GM12878 (cell line): ENCODE data around the gene MCCD1. TPM values are rescaled to one million over a fixed set of nuclear protein-coding genes. Genes with fewer than 3 reads are reported as not detected.

ENCODE experiments used
- IRF4 ChIP-seq: IDR thresholded peaks from 2 replicates; pipeline ENCODE4 v1.6.1; 2011; ENCODE audit warnings: low read depth, low read length
- KDM1A ChIP-seq: fragments of 200-600 bp; sonication (generic); IDR thresholded peaks from 2 replicates; pipeline ENCODE4 v1.6.1; 2016; ENCODE audit warnings: borderline replicate concordance
- LARP7 ChIP-seq: fragments of 450-650 bp; IDR thresholded peaks from 2 replicates; pipeline ENCODE4 v1.6.1; 2017; ENCODE audit warnings: mild to moderate bottlenecking
- MTA2 ChIP-seq: fragments of 450-650 bp; IDR thresholded peaks from 2 replicates; pipeline ENCODE4 v1.6.1; 2016; ENCODE audit warnings: low read depth, mild to moderate bottlenecking, moderate library complexity
- NBN ChIP-seq: fragments of 450-650 bp; IDR thresholded peaks from 2 replicates; pipeline ENCODE4 v1.6.1; 2016
- PBX3 ChIP-seq: IDR thresholded peaks from 2 replicates; pipeline ENCODE4 v1.6.1; 2011; ENCODE audit warnings: mild to moderate bottlenecking, low read depth, low read length, moderate library complexity; ENCODE audit not compliant: insufficient replicate concordance
- PKNOX1 ChIP-seq: fragments of 450-650 bp; IDR thresholded peaks from 2 replicates; pipeline ENCODE4 v1.6.1; 2016; ENCODE audit warnings: mild to moderate bottlenecking
- POLR2A ChIP-seq: IDR thresholded peaks from 2 replicates; pipeline ENCODE4 v1.6.1; 2011; ENCODE audit warnings: low read depth, mild to moderate bottlenecking, low read length
- REST ChIP-seq: IDR thresholded peaks from 2 replicates; pipeline ENCODE4 v1.6.1; 2012; ENCODE audit warnings: mild to moderate bottlenecking, low read depth, low read length
- SPI1 ChIP-seq: IDR thresholded peaks from 2 replicates; pipeline ENCODE4 v1.6.1; 2011; ENCODE audit warnings: low read depth, mild to moderate bottlenecking, low read length, moderate library complexity, borderline replicate concordance; ENCODE audit not compliant: insufficient read depth
- SUZ12 ChIP-seq: fragments of 200-600 bp; sonication (generic); IDR thresholded peaks from one replicate; pipeline ENCODE4 v1.6.1; 2018; ENCODE audit warnings: antibody characterized with exemption, mild to moderate bottlenecking; ENCODE audit not compliant: unreplicated experiment
- ZBTB4 ChIP-seq: fragments of 450-650 bp; formaldehyde crosslinking; IDR thresholded peaks from 2 replicates; pipeline ENCODE4 v1.4.0; 2022; ENCODE audit warnings: mild to moderate bottlenecking, moderate library complexity
- ZZZ3 ChIP-seq: IDR thresholded peaks from 2 replicates; pipeline ENCODE4 v1.6.1; 2011; ENCODE audit warnings: low read depth; ENCODE audit not compliant: control insufficient read depth, insufficient read length
- polyA plus RNA-seq, 11 experiments: library from polyadenylated mRNA; depleted of rRNA in 4 of 11; unstranded in 6 of 11; stranded (reverse) in 5 of 11; fragments of >200 nt; fragmentation: Nextera tagmentation in 4 of 11; fragmentation: Illumina TruSeq in 1 of 11; extraction: Ambion mirVana in 4 of 11; extraction: Trizol in 1 of 11; gene quantifications; 1 replicate in 1 of 11; 2 replicates in 10 of 11; pipeline versions ENCODE4 v1.2.1 to v1.2.3, GENCODE V29; 2011 to 2016; ENCODE audit warnings: inconsistent platforms in 2 of 11, missing spikeins in 2 of 11, low read depth in 1 of 11
- total RNA-seq, 4 experiments: library from RNA; depleted of rRNA in 3 of 4; stranded (reverse); fragments of >200 nt in 3 of 4; fragmentation: Illumina TruSeq in 1 of 4; extraction: Trizol in 1 of 4; gene quantifications; 2 replicates each; pipeline versions ENCODE4 v1.2.1 to v1.2.3, GENCODE V29; 2013 to 2021

Gene MCCD1
- total and polyA plus RNA-seq, 10 of the 15 experiments (the other 5 are each of a cell fraction or from before 2014, with no cell fraction given) = not detected

- TF ChIP-seq REST = no peak
- TF ChIP-seq PBX3 = peak; percentile 16
- no peak for TF ChIP-seq NBN
- no peak for TF ChIP-seq MTA2
- no peak for TF ChIP-seq KDM1A
- TF ChIP-seq PKNOX1 = no peak
- TF ChIP-seq POLR2A = peak; percentile 69; the same call in 1 of the 2 replicates
- no peak for TF ChIP-seq SUZ12
- no peak for TF ChIP-seq LARP7
- TF ChIP-seq ZBTB4 (CRISPR knock-in tag) = no peak
- no peak for TF ChIP-seq SPI1
- no peak for TF ChIP-seq IRF4
- no peak for TF ChIP-seq ZZZ3
Measured at GRCh38 chr6:31528821-31529328, at the start of gene MCCD1 (continued).
